ENCODE results near the gene POU4F1. TPM values are rescaled to one million over a fixed set of nuclear protein-coding genes. Genes with fewer than 3 reads are reported as not detected.

The POU4F1 gene
- total and polyA plus RNA-seq, 2 of the 13 experiments (the other 11 are each of a cell fraction or from before 2014, with no cell fraction given): 1.0 to 1.1 TPM

DNA sequence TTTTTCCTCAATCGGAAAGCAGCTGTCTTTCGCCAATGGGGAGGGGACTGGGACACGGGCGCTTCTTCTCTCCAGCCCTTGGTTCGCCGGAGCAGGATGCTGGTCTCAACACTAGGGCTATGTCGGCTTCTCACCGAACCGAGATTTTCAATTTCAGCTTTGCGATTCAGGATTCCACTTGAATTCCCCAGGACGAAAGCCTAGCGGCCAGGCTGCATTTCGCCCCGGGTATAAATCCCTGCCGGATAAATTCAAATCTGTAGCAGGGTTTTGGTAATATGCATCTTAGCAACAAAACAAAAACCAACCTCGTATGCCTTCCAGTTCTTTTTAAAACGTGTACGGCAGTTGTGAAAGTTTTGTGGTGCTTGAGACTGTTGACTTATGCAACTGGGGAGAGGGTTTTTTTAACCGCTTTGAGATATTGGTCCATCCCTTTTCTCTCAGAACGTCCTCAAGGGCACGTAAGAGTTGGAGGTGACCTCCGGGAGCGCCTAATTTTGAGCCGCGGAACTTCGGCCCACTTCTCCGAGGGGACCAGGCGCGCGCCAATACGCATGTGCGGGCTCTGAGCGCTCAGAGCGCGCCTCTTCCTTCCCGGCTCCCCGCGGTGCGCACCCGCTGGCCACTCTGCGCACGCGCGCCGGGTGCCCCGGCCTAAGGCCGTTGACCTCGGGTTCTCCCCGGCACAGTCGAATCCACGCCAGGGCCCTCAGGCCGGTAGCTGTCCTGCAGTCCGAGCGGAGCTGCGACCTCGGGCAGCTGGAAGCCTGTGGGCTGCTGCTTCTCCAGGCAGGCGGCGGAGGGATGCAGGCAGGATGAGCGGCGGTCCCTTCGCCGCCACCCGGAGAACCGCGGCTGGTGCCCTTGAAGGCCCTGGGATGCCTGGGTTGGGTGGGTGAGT lies 7.6 kb downstream of the POU4F1 start (continued):
- 0 out of 2 replicates have a peak, but pooled peaks have one; percentile 32 for TF ChIP-seq KDM2A (CRISPR knock-in tag; IDR thresholded peaks at IDR 0.05; ENCODE audit: borderline replicate concordance, low read depth)
- TF ChIP-seq, protein P1, sequence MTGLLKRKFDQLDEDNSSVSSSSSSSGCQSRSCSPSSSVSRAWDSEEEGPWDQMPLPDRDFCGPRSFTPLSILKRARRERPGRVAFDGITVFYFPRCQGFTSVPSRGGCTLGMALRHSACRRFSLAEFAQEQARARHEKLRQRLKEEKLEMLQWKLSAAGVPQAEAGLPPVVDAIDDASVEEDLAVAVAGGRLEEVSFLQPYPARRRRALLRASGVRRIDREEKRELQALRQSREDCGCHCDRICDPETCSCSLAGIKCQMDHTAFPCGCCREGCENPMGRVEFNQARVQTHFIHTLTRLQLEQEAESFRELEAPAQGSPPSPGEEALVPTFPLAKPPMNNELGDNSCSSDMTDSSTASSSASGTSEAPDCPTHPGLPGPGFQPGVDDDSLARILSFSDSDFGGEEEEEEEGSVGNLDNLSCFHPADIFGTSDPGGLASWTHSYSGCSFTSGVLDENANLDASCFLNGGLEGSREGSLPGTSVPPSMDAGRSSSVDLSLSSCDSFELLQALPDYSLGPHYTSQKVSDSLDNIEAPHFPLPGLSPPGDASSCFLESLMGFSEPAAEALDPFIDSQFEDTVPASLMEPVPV (CRISPR knock-in tag; IDR thresholded peaks at IDR 0.05): peak; percentile 45; the same call in 1 of the 2 replicates
- no peak for TF ChIP-seq ZBTB7A (CRISPR knock-in tag; IDR thresholded peaks at IDR 0.05)
- TF ChIP-seq, protein P2, sequence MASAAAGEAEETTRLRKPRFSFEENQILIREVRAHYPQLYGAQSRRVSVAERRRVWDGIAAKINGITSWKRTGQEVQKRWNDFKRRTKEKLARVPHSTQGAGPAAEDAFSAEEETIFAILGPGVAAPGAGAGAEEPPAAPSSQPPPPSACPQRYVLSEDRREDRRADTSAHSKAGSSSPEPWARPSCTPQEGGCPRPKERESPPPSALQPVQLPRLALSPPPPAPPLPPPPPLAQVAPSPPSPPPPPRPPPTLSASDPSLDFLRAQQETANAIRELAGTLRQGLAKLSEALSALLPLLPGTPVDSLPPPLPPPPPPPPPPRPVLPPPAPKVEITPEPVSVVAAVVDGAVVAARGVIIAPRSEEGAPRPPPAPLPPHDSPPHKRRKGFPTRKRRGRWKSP (CRISPR knock-in tag; IDR thresholded peaks at IDR 0.05): peak; percentile 28; the same call in 1 of the 2 replicates
- TF ChIP-seq ONECUT2 (CRISPR knock-in tag; IDR thresholded peaks at IDR 0.05): no peak
- TF ChIP-seq ZNF709 (CRISPR knock-in tag; IDR thresholded peaks at IDR 0.05): no peak
- TF ChIP-seq HMG20B (CRISPR knock-in tag; conservative IDR thresholded peaks at IDR 0.05): no peak
- no peak for TF ChIP-seq RFX1 (IDR thresholded peaks at IDR 0.05)
- TF ChIP-seq ZNF225 (CRISPR knock-in tag; IDR thresholded peaks at IDR 0.05): no peak
- TF ChIP-seq ZMYM4 (CRISPR knock-in tag; IDR thresholded peaks at IDR 0.05): peak; percentile 15; the same call in 1 of the 2 replicates
- TF ChIP-seq ZFP36L1 (CRISPR knock-in tag; IDR thresholded peaks at IDR 0.05): no peak
- TF ChIP-seq HOXA3 (CRISPR knock-in tag; IDR thresholded peaks at IDR 0.05): peak; percentile 22; the same call in 1 of the 2 replicates
- TF ChIP-seq ATAD3A (CRISPR knock-in tag; IDR thresholded peaks at IDR 0.05): no peak
- TF ChIP-seq YEATS4 (CRISPR knock-in tag; IDR thresholded peaks at IDR 0.05; ENCODE audit: borderline replicate concordance): no peak
- no peak for TF ChIP-seq RBM22 (optimal IDR thresholded peaks at IDR 0.05; ENCODE audit: low read length)
- peak; percentile 38; the same call in 1 of the 2 replicates for TF ChIP-seq ZFX (CRISPR knock-in tag; IDR thresholded peaks at IDR 0.05; ENCODE audit: low read depth)
- TF ChIP-seq, protein P3, sequence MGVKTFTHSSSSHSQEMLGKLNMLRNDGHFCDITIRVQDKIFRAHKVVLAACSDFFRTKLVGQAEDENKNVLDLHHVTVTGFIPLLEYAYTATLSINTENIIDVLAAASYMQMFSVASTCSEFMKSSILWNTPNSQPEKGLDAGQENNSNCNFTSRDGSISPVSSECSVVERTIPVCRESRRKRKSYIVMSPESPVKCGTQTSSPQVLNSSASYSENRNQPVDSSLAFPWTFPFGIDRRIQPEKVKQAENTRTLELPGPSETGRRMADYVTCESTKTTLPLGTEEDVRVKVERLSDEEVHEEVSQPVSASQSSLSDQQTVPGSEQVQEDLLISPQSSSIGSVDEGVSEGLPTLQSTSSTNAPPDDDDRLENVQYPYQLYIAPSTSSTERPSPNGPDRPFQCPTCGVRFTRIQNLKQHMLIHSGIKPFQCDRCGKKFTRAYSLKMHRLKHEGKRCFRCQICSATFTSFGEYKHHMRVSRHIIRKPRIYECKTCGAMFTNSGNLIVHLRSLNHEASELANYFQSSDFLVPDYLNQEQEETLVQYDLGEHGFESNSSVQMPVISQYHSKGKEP (CRISPR knock-in tag; IDR thresholded peaks at IDR 0.05): no peak
- TF ChIP-seq ZFY (CRISPR knock-in tag; IDR thresholded peaks at IDR 0.05): peak; percentile 58
- TF ChIP-seq, protein P4, sequence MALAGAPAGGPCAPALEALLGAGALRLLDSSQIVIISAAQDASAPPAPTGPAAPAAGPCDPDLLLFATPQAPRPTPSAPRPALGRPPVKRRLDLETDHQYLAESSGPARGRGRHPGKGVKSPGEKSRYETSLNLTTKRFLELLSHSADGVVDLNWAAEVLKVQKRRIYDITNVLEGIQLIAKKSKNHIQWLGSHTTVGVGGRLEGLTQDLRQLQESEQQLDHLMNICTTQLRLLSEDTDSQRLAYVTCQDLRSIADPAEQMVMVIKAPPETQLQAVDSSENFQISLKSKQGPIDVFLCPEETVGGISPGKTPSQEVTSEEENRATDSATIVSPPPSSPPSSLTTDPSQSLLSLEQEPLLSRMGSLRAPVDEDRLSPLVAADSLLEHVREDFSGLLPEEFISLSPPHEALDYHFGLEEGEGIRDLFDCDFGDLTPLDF (CRISPR knock-in tag; IDR thresholded peaks at IDR 0.05): peak; percentile 34; the same call in 1 of the 2 replicates
- TF ChIP-seq NFKB2 (CRISPR knock-in tag; IDR thresholded peaks at IDR 0.05; ENCODE audit: borderline replicate concordance): no peak
- TF ChIP-seq, protein P5, sequence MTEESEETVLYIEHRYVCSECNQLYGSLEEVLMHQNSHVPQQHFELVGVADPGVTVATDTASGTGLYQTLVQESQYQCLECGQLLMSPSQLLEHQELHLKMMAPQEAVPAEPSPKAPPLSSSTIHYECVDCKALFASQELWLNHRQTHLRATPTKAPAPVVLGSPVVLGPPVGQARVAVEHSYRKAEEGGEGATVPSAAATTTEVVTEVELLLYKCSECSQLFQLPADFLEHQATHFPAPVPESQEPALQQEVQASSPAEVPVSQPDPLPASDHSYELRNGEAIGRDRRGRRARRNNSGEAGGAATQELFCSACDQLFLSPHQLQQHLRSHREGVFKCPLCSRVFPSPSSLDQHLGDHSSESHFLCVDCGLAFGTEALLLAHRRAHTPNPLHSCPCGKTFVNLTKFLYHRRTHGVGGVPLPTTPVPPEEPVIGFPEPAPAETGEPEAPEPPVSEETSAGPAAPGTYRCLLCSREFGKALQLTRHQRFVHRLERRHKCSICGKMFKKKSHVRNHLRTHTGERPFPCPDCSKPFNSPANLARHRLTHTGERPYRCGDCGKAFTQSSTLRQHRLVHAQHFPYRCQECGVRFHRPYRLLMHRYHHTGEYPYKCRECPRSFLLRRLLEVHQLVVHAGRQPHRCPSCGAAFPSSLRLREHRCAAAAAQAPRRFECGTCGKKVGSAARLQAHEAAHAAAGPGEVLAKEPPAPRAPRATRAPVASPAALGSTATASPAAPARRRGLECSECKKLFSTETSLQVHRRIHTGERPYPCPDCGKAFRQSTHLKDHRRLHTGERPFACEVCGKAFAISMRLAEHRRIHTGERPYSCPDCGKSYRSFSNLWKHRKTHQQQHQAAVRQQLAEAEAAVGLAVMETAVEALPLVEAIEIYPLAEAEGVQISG (CRISPR knock-in tag; IDR thresholded peaks at IDR 0.05): peak; percentile 31; the same call in 1 of the 2 replicates
